GM23338 (cell line): ENCODE measurements around the gene LRRC28. TPM values are rescaled to one million over a fixed set of nuclear protein-coding genes. Genes with fewer than 3 reads are reported as not detected.

Experiments
- ATAC-seq: fragments of 200-7000 bp; cut with Tn5 transposase; 3 replicates; pipeline ENCODE4 v1.9.1; 2020
- DNase-seq: peaks from one replicate; pipeline ENCODE4 v3.0.0-alpha.2; 2015; ENCODE audit warnings: low spot score
- H2AFZ ChIP-seq: fragments of 200-600 bp; sonication (generic); 2 replicates; pipeline ENCODE4 v1.8.0; 2016; ENCODE audit warnings: antibody characterized with exemption, mild to moderate bottlenecking, moderate library complexity
- H3F3A ChIP-seq: fragments of 200-600 bp; sonication (generic); replicated peaks from 2 replicates; pipeline ENCODE4 v1.8.0; 2017; ENCODE audit warnings: antibody characterized with exemption, mixed run types, low read depth
- H3K27ac ChIP-seq: fragments of 200-600 bp; sonication (generic); 2 replicates; pipeline ENCODE4 v1.6.1; 2016; ENCODE audit warnings: low read depth
- H3K27me3 ChIP-seq: fragments of 200-600 bp; sonication (generic); 2 replicates; pipeline ENCODE4 v1.8.0; 2016; ENCODE audit warnings: mild to moderate bottlenecking, mixed run types, moderate library complexity; ENCODE audit not compliant: insufficient read depth
- H3K36me3 ChIP-seq: fragments of 200-600 bp; sonication (generic); 2 replicates; pipeline ENCODE4 v1.8.0; 2016; ENCODE audit warnings: mild to moderate bottlenecking; ENCODE audit not compliant: insufficient read depth
- H3K4me1 ChIP-seq: fragments of 200-600 bp; sonication (generic); 2 replicates; pipeline ENCODE4 v1.8.0; 2016; ENCODE audit warnings: mild to moderate bottlenecking, moderate library complexity; ENCODE audit not compliant: insufficient read depth
- H3K4me2 ChIP-seq: fragments of 200-600 bp; sonication (generic); 2 replicates; pipeline ENCODE4 v1.7.1; 2017; ENCODE audit warnings: mixed run types
- H3K4me3 ChIP-seq: fragments of 200-600 bp; sonication (generic); 2 replicates; pipeline ENCODE4 v1.6.1; 2016; ENCODE audit warnings: mixed run types
- H3K79me2 ChIP-seq: fragments of 200-600 bp; sonication (generic); replicated peaks from 2 replicates; pipeline ENCODE4 v1.8.0; 2017; ENCODE audit warnings: mild to moderate bottlenecking; ENCODE audit not compliant: insufficient read depth
- H3K9me2 ChIP-seq: fragments of 200-600 bp; sonication (generic); 2 replicates; pipeline ENCODE4 v1.8.0; 2017; ENCODE audit not compliant: insufficient read depth
- H4K20me1 ChIP-seq: fragments of 200-600 bp; sonication (generic); replicated peaks from 2 replicates; pipeline ENCODE4 v1.8.0; 2017; ENCODE audit warnings: mild to moderate bottlenecking; ENCODE audit not compliant: insufficient read depth
- H3K27ac Mint-ChIP-seq: 2 replicates; pipeline ENCODE4 v1.8.0; 2020; ENCODE audit warnings: inconsistent platforms, mild to moderate bottlenecking, moderate library complexity, mixed read lengths
- H3K27me3 Mint-ChIP-seq: 3 replicates; pipeline ENCODE4 v1.8.0; 2022; ENCODE audit warnings: low read depth, mild to moderate bottlenecking, moderate library complexity, mixed read lengths, inconsistent platforms; ENCODE audit not compliant: insufficient read depth, poor library complexity
- H3K36me3 Mint-ChIP-seq: 3 replicates; pipeline ENCODE4 v1.8.0; 2021; ENCODE audit warnings: low read depth, mild to moderate bottlenecking, inconsistent platforms, moderate library complexity, mixed read lengths
- H3K4me1 Mint-ChIP-seq: 3 replicates; pipeline ENCODE4 v1.8.0; 2020; ENCODE audit warnings: mild to moderate bottlenecking, inconsistent platforms, mixed read lengths
- H3K4me3 Mint-ChIP-seq: 3 replicates; pipeline ENCODE4 v1.8.0; 2021; ENCODE audit warnings: moderate library complexity, mild to moderate bottlenecking, inconsistent platforms, mixed read lengths
- H3K9me3 Mint-ChIP-seq: 3 replicates; pipeline ENCODE4 v1.8.0; 2020; ENCODE audit warnings: moderate library complexity, mild to moderate bottlenecking, inconsistent platforms, mixed read lengths
- CREB1 ChIP-seq: fragments of 250-450 bp; sonication (Bioruptor Pico); IDR thresholded peaks from 2 replicates; pipeline ENCODE4 v1.5.0; 2020; ENCODE audit warnings: low read depth, mild to moderate bottlenecking, moderate library complexity
- CTCF ChIP-seq, 2 experiments: fragments of 200-600 bp in 1 of 2; sonication (generic) in 1 of 2; conservative IDR thresholded peaks; 2 replicates each; pipeline versions ENCODE4 v1.5.1 to v1.6.1; 2016 to 2017; ENCODE audit warnings: antibody characterized with exemption in 2 of 2, low read depth in 2 of 2, mild to moderate bottlenecking in 2 of 2, moderate library complexity in 1 of 2
- ETS1 ChIP-seq: IDR thresholded peaks from 2 replicates; pipeline ENCODE4 v1.6.1; 2016; ENCODE audit warnings: antibody characterized with exemption
- EZH2 ChIP-seq: fragments of 200-600 bp; sonication (generic); IDR thresholded peaks from one replicate; pipeline ENCODE4 v1.8.0; 2017; ENCODE audit warnings: antibody characterized with exemption, mild to moderate bottlenecking, low read depth; ENCODE audit not compliant: unreplicated experiment
- EZH2phosphoT487 ChIP-seq: fragments of 200-600 bp; sonication (generic); IDR thresholded peaks from one replicate; pipeline ENCODE4 v1.8.1; 2018; ENCODE audit warnings: antibody characterized with exemption; ENCODE audit not compliant: unreplicated experiment
- JUNB ChIP-seq: IDR thresholded peaks from one replicate; pipeline ENCODE4 v1.6.1; 2016; ENCODE audit warnings: antibody characterized with exemption; ENCODE audit not compliant: unreplicated experiment
- NANOG ChIP-seq: IDR thresholded peaks from 2 replicates; pipeline ENCODE4 v1.6.1; 2016; ENCODE audit warnings: antibody characterized with exemption, borderline replicate concordance
- POLR2AphosphoS5 ChIP-seq: IDR thresholded peaks from 2 replicates; pipeline ENCODE4 v1.6.1; 2016; ENCODE audit warnings: antibody characterized with exemption, low read depth
- STAT1 ChIP-seq: IDR thresholded peaks from one replicate; pipeline ENCODE4 v1.6.1; 2016; ENCODE audit warnings: antibody characterized with exemption; ENCODE audit not compliant: unreplicated experiment
- ZNF114 ChIP-seq: fragments of 250-450 bp; sonication (Bioruptor Pico); IDR thresholded peaks from 2 replicates; pipeline ENCODE4 v1.5.0; 2020; ENCODE audit warnings: mild to moderate bottlenecking, moderate library complexity
- ZNF331 ChIP-seq: fragments of 250-450 bp; sonication (Bioruptor Pico); IDR thresholded peaks from 2 replicates; pipeline ENCODE4 v1.5.0; 2020; ENCODE audit warnings: low read depth, mild to moderate bottlenecking, moderate library complexity
- ZNF462 ChIP-seq: fragments of 250-450 bp; sonication (Bioruptor Pico); IDR thresholded peaks from 2 replicates; pipeline ENCODE4 v1.5.0; 2020; ENCODE audit warnings: mild to moderate bottlenecking, moderate library complexity
- polyA plus RNA-seq: library from polyadenylated mRNA; unstranded; fragments of >200 nt; fragmentation: Nextera tagmentation; extraction: Ambion mirVana; gene quantifications from 2 replicates; pipeline ENCODE4 v1.2.1, GENCODE V29; 2016
- total RNA-seq: library from RNA; depleted of rRNA; stranded (reverse); fragments of >200 nt; shearing (Covaris generic); gene quantifications from 2 replicates; pipeline ENCODE4 v1.2.3, GENCODE V29; 2014
- TF ChIP-seq, protein P1 (sequence below): IDR thresholded peaks from one replicate; pipeline ENCODE4 v1.6.1; 2018; ENCODE audit warnings: antibody characterized with exemption; ENCODE audit not compliant: unreplicated experiment

The LRRC28 gene
- total and polyA plus RNA-seq, 2 experiments from 2014 or later = 12.9 to 28.4 TPM

DNA sequence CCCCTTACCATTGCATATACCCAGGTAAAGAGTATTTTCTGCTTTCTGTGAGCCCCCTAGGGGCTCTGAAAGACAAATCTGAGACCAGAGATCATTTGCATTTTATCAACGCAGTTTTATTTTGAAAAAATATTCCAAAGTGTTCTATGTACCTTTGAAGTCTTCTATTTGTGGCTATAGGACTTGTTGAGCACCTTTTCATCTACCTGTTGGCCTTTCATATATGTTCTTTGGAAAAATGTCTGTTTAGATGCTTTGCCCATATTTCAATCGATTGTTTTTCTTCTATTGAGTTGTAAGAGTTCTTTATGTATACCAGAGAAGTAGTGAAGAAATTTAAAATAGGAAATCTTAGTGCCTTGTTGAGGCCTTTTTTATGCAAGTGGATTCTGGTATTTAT, 94.0 kb downstream of the LRRC28 start:
- no peak overlapping the region for H2AFZ ChIP-seq
- no peaks in the 10 kb centered on the region for H4K20me1 ChIP-seq
- no peak overlapping the region for H3K27ac ChIP-seq
- Mint-ChIP-seq H3K4me1 (peaks cover 6% of the 10 kb centered on the region; the same call in 2 of the 3 replicates), H3K4me3 (no peak overlapping the region), H3K9me3 (no peaks in the 10 kb centered on the region), H3K27me3 (peaks cover 2% of the 10 kb centered on the region), H3K27ac (no peak overlapping the region), H3K36me3 (0 out of 3 replicates have a peak, but pooled peaks cover 5% of the 10 kb centered on the region)
- no peaks in the 10 kb centered on the region for H3K79me2 ChIP-seq
- H3K36me3 ChIP-seq = no peaks in the 10 kb centered on the region
- no peak for TF ChIP-seq STAT1
- no peak for TF ChIP-seq CTCF (conservative IDR thresholded peaks at IDR 0.05; ENCODE audit: low read depth in 2 of 2)
- no peak for TF ChIP-seq EZH2phosphoT487
- no peak for TF ChIP-seq EZH2
- no peak for TF ChIP-seq ETS1
- TF ChIP-seq CREB1 (CRISPR knock-in tag) = no peak
- TF ChIP-seq ZNF331 (CRISPR knock-in tag) = no peak
- TF ChIP-seq POLR2AphosphoS5 = no peak
- no peak for TF ChIP-seq NANOG
- TF ChIP-seq ZNF114 (CRISPR knock-in tag) = no peak
- no peak for TF ChIP-seq ZNF462
- TF ChIP-seq, protein P1, sequence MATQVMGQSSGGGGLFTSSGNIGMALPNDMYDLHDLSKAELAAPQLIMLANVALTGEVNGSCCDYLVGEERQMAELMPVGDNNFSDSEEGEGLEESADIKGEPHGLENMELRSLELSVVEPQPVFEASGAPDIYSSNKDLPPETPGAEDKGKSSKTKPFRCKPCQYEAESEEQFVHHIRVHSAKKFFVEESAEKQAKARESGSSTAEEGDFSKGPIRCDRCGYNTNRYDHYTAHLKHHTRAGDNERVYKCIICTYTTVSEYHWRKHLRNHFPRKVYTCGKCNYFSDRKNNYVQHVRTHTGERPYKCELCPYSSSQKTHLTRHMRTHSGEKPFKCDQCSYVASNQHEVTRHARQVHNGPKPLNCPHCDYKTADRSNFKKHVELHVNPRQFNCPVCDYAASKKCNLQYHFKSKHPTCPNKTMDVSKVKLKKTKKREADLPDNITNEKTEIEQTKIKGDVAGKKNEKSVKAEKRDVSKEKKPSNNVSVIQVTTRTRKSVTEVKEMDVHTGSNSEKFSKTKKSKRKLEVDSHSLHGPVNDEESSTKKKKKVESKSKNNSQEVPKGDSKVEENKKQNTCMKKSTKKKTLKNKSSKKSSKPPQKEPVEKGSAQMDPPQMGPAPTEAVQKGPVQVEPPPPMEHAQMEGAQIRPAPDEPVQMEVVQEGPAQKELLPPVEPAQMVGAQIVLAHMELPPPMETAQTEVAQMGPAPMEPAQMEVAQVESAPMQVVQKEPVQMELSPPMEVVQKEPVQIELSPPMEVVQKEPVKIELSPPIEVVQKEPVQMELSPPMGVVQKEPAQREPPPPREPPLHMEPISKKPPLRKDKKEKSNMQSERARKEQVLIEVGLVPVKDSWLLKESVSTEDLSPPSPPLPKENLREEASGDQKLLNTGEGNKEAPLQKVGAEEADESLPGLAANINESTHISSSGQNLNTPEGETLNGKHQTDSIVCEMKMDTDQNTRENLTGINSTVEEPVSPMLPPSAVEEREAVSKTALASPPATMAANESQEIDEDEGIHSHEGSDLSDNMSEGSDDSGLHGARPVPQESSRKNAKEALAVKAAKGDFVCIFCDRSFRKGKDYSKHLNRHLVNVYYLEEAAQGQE = no peak
- TF ChIP-seq JUNB = no peak
- no peaks in the 10 kb centered on the region for H3K9me2 ChIP-seq
- H3F3A ChIP-seq = no peaks in the 10 kb centered on the region
- 0 out of 2 replicates have a peak, but pooled peaks cover 4% of the 10 kb centered on the region for H3K4me1 ChIP-seq
- no peak for ATAC-seq
- no peak overlapping the region for H3K4me3 ChIP-seq
- no peak for DNase-seq
- no peaks in the 10 kb centered on the region for H3K27me3 ChIP-seq
- H3K4me2 ChIP-seq = no peak overlapping the region
